HG03521 (cell line): ENCODE measurements around the gene CEP170B.
"Not testable (repeated sequence)": the region's sequence is repeated elsewhere in the genome, so short reads cannot be mapped to it uniquely, and the experiment has no call there.

Experiments used
- ATAC-seq: cut with Tn5 transposase; IDR thresholded peaks from one replicate; pipeline ENCODE4 v1.9.1; 2021; ENCODE audit warnings: mild to moderate bottlenecking, moderate library complexity; ENCODE audit not compliant: unreplicated experiment

The CEP170B gene

GRCh38 chr14:104941508-104942365 lies 76.7 kb downstream of the CEP170B start:
- ATAC-seq = no peak

GRCh38 chr14:104942586-104942985 lies 77.5 kb downstream of the CEP170B start:
- ATAC-seq = no peak

- not testable (repeated sequence) for ATAC-seq
Measured at GRCh38 chr14:104943216-104944015, 78.3 kb downstream of the CEP170B start.

- ATAC-seq = not testable (repeated sequence)
Measured at GRCh38 chr14:104944016-104944308, 78.9 kb downstream of the CEP170B start.

GRCh38 chr14:104944436-104945205 lies 79.6 kb downstream of the CEP170B start:
- ATAC-seq = not testable (repeated sequence)

- not testable (repeated sequence) for ATAC-seq
Measured at GRCh38 chr14:104945266-104945665, 80.2 kb downstream of the CEP170B start.
